ENCODE data around the gene BARX2.

BARX2 gene

GRCh38 chr11:129484068-129484467 lies 108.4 kb downstream of the BARX2 start:
- H3K27ac ChIP-seq: no peak overlapping the region
- DNase-seq (ENCODE audit: low read depth, low spot score): no peak

- H3K27ac ChIP-seq: no peak overlapping the region
- DNase-seq (ENCODE audit: low read depth, low spot score): no peak
Observed at GRCh38 chr11:129489249-129489648, 113.6 kb downstream of the BARX2 start.

GRCh38 chr11:129490004-129490403 lies 114.4 kb downstream of the BARX2 start:
- H3K27ac ChIP-seq: no peak overlapping the region
- DNase-seq (ENCODE audit: low read depth, low spot score): no peak

GRCh38 chr11:129493746-129494145 lies 118.1 kb downstream of the BARX2 start:
- H3K27ac ChIP-seq: no peak overlapping the region
- DNase-seq (ENCODE audit: low read depth, low spot score): no peak

Data from epithelial cell of prostate (primary cell).